GM18508 (cell line): ENCODE measurements around the gene TWIST2.

Experiments used
- ATAC-seq: cut with Tn5 transposase; IDR thresholded peaks from one replicate; pipeline ENCODE4 v1.9.1; 2021; ENCODE audit warnings: moderate number of reproducible peaks; ENCODE audit not compliant: insufficient read depth, unreplicated experiment

TWIST2 gene

DNA sequence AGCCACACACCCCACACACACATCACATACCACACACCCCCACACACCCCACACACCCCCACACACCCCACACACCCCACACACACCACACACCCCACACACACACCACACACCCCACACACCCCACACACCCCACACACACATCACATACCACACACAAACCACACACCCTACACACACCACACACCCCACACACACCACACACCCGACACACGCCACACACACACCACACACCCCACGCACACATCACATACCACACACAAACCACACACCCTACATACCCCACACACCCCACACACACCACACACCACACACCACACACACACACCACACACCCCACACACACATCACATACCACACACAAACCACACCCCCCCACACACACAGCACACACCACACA is 22.4 kb downstream of the TWIST2 start:
- no peak for ATAC-seq

DNA sequence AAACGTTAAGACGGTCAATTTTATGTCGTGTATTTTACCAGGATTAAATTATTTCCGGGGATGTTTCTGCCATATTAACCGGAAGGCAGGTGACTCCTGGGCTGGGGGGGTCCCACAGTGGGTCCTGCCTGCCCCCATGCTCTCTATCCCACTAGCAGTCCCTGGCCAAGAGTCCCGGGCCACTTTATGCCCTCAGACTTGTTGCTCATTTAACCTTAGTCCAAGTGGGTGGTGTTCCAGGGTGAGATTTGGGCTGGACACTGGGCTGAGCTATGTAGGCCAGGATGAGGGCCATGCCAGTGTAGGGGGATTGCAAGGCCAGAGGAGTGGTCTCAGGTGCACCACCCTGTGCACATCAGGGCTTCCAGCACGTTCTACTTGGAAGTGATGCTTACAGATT is 24.1 kb downstream of the TWIST2 start:
- ATAC-seq: no peak

DNA sequence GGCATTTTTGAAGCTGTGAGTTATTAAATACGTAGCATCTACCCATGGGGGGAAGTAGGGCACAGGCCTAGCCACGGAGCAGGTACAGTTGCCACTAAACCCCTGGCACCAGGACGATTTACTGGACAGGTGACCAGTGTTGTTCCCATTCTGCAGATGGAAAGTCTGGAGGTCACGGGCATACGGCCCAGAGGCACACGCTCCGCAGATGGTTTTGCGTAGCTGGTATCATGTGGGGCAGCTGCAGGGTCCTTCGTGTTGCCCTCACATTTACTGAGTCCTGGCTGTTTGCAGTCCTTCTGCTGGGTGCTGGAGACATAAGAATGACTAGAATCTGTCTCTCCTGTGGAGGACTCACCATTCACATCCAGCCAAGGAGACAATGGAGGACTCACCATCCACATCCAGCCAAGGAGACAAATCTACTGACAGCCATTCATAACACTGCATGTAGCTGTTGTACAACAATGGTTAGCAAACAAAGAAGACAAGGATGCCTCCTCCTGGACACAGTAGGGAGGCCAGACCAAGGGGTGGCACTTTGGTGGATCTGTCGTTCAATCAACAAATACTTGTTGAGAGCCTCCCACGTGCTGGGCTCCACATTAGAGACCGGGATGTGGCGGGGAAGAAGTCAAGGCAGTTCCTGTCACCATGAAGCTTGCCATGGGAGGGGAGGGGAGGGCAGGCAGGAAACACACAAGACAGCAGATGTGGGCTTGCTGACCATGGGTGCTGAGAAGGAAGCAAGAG is 24.9 kb downstream of the TWIST2 start:
- no peak for ATAC-seq

DNA sequence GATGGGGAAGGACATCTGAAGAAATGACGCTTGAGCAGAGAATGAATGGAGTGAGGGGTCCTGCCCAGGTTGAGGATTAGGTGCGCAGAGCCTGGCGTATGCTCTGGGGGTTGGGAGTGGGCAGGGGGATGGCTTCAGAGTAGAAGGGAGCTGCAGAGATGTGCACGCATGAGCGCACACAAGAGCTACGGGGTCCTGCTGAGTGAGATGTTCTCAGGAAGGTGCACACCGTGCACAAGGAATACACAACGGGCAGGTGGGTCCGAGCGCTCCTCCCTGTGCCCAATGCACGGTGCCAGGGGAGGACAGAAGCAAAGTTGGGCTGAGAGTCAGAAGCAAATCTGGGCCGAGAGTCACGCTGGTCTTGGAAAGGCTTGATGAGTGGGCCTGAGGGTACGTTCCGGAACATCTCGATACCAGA is 25.5 kb downstream of the TWIST2 start:
- ATAC-seq: no peak

DNA sequence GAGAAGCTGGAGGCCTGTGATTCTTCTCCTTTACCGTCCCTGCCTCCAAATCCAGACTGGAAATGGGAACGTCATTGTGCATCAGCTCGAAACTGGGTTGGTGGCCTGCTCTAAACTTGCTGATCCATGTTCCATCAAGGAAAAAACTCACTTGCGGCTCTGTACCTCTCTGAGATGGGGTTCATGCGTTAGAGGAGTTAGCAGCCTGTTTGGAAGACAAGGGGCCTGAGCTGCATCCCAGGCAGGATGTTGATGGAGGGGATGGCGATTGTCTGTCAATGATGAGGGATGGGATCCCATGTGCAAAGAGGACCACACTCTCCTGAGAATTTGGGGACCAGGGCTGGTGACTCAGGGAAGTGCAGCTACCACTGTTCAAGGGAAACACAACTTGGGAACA is 26.0 kb downstream of the TWIST2 start:
- ATAC-seq: no peak

DNA sequence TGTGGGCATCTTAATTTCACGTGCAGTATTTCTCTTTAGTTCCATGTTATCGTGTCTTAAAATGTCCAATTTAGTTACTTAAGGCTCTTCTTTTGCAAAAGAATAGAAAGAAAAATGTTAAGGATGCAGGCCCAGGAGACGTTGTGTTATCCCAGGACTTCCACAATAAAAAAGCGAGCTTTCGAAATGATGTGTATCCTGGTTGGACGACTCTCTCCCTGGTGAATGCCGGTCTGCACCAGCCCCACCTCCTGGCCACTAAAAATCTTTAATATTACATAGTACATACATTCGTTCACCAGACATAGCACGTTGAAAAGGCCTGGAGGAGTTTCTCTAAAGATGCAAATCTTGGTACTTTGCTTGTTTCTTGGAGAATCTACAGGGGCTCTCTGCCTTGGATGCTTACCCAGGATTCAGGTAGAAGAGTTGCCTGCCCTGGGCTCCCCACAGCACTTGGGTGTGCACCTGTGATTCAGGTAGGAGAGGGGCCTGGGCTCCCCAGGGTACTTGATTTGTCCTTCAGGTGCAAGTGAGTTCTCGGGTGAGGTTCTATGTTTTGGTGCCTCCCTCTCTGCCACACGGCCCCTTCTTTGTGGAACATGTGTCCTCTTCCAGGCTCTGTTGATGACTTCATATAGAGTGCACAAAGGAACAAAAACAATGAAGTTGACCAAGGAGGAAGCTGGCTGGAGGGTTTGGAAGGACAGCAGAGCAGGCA is 26.6 kb downstream of the TWIST2 start:
- ATAC-seq: no peak

DNA sequence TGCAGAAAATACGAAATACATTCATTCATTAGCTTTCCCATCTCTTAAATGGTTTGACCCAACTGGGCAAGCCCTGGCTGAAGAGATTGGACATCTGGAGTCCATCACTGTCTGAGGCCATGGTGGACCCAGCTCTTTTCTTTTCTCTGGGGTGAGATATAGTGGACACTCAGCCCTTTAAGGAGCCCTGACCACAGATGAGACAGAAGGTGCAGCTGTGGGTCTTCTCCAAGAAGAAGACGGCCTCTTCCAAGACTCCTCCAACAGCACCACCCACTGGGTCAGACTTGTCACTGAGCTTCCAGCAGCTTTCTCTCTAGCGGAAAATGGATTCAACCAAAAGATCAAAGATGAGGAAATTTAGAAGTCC is 27.2 kb downstream of the TWIST2 start:
- ATAC-seq: no peak

DNA sequence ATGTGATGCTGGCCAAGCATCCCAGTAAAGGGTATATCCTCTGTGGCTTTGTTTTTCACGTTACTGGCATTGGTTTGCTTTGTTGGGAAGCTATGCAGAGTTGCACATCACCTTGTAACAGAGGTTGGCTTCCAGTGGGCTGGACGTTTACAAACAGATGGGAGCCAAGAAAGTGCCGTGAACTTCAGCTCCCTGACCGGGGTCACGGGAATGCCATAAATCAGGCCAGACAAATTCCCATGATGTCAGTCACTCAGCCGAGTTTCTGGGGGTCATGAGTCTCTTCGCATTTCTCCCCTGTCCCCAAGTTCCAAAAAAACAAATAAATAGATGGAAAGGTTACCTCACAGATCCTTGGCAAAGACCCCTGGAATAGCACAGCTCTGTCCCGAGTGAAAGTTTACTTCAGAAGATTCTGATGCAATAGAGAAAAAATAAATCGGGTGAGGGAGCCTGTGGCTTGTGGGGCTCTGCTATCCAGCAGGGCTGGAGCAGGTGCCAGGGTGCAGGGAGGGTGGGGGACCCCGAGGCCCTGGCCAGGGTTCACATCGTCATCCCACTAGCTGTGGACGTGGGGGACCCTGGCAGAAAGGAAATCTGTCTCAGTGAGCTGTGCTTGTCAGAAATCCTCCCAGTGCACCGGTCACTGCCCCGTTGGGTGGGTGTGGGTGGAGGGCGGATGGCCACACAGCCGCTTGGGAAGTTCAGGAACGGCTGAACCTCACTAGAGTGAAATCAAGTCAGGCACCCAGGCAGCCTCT is 27.8 kb downstream of the TWIST2 start:
- ATAC-seq: no peak

DNA sequence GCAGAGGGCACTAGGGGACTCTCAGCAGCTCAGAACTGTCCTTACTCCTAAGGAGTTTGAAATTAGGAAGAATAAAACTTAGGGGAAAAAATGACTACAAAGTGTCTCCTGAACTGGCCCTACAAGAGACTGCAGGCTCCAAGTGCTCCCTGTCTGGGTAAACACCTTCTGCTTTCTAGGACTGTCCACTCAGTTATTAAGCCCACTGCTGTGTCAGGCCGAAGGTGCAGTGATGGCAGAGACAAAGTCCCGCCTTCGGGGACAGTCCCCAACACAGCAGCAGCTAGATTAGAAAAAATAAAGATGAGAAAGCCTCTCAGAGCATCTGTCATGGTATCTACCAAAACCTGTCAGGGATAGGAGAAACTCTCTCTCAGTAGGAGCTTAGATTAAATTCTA is 28.3 kb downstream of the TWIST2 start:
- ATAC-seq: no peak

DNA sequence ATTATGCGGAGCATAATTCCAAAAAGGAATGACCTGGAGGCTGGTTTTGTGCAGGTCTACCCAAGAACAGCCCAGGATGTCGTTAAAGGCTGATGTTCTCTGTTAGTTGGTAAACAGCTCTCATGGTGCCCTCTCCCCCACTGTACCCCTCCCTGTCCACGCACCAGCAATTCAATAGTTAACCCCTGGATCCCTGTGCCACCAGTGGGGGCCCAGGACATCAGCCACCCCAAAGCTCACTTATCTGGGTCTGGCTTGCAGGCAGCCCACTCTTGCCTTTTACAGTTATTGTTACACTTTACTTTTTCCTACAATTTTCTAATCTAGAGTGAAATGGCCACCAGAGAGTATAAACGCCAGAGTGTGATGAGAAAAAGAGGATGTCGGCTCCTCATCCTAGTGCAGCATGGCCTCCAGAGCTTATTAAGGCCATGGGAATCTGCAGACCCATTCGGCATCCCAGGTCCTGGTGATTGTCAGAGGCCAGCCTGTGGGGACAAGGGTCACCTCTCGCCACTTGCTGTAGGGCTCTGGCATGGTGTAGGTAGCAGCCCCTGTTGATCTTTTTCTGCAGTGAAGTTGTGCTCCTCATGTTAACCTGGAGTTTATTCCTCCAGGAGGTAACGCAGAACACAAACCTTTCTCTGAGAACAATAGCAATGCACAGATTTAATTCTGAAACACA is 30.3 kb downstream of the TWIST2 start:
- ATAC-seq: no peak

DNA sequence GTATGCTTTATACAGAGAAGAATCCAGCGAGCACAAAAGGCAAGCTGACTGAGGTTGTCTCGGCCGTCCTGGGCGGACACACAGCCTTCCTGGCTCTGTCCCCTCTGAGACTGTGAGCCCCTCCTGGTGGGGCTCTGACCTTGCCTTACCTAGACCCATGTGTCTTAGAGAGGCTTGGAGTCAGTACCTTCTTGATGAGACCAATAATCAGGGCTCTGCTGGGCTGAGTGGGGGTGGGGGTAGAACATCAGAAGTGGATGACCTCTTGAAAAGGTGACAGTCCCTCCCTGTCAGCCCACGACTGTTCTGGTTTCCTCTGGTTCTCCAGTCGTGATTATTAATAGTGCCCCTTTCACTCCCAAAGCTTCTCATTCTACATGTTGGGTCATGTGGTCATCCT is 31.2 kb downstream of the TWIST2 start:
- no peak for ATAC-seq

DNA sequence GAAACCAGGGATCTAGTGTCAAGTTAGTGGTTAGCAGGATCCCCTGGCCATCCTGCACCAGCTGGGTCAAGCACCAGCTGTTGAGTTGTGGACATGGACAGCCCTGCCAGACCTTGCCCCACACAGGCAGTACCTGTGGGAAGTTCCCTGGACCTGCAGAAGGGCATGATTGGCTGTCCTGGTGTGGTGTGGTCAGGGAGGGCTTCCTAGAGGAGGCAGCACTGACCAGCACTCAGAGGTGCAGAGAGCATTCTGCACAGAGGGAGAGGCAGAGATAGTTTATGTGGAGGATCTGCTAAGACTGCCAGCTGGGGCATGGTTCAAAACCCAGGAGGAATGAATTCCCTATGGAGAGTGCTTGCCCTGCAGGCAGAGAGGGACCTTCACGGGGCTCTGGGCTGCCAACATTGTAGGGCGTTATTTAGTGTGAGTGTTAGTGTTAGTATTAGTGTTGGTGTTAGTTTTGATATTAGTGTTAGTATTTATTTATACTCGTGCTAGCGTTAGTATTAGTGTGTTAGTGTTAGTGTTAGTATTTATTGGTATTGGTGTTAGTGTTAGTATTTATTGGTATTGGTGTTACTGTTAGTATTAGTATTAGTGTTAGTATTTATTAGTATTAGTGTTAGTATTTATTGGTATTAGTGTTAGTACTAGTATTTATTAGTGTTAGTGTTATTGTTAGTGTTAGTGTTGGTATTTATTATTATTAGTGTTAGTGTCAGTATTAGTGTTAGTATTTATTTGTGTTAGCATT is 31.9 kb downstream of the TWIST2 start:
- ATAC-seq: no peak

DNA sequence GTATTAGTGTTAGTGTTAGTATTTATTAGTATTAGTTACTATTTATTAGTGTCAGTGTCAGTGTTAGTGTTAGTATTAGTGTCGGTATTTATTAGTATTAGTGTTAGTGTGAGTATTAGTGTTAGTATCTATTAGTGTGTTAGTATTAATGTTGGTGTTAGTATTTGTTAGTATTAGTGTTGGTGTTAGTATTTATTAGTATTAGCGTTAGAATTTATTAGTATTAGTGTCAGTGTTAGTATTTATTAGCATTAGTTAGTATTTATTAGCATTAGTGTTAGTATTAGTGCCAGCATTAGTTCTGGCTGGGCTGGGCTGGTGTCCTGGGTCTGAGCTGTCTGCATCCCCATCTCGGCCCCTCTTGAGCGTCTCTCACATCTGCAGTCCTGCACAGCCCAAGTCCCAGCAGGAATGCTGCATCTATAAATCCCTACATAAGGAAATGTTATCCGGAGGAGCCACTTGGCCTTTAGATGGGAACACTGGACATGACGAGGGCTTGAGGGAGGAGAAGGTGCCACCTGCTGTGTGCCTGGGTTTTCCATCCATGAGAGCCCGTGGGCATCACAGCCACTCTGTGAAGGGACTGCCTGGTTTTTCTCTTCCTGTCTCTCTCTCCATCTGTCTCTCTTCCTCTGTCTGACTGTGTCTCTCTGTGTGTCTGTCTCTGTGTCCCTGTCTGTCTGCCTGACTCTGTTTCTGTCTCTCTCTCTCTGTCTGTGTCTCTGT is 33.6 kb downstream of the TWIST2 start:
- ATAC-seq: no peak

DNA sequence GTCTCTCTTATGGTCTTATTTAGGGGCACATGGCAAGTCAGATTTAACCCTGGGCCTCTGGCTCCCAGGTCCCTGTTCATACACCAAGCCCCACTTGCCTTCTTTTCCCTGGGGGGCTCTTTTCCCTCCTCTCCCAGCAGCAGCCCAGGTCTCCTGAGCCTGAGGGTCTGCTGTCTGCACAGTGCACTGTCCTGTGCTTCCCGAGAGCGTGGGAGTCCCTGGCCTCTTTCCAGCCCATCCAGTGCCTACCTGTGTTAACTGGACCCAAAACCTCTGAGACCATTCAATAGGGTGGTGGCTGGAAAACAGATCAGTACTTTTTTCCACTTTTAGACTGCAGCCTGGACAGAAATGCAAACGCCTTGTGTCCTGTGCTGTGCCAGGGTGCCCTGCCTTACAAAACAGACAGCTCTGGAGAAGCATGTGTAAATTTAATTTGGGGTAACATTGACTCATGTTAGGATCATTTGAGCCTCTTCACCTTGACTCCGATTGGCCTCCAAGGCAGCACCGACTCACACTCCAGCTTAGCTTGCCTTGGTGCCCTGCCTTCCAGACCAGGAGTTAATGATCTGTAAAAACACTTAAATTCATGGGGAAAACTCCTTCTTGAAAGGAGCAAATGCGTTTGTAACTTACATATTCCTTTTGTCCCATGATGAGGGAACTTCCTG is 34.3 kb downstream of the TWIST2 start:
- ATAC-seq: no peak

DNA sequence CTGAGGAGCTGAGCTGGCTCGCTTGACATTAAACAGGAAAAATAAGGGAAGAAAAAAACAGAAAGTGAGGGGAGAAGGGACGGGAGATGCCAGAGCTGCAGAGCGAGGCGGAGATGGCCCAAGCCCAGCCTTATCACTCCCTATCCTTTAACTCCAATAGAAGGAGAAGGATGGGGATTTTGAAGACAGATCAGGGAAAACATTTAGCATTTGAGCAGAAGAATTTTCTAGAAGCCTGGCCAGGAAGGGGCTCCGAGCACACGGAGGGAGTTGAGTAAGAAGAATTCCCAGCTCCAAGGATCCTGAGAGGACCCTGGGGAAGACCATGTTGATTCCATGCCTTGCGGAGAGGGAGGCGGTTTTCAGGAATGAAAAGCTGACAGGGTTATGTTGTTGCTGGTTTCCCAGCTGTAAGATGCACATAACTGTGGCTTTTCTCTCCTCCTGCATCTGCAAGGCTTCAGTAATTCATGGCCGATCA is 35.6 kb downstream of the TWIST2 start:
- ATAC-seq: no peak

DNA sequence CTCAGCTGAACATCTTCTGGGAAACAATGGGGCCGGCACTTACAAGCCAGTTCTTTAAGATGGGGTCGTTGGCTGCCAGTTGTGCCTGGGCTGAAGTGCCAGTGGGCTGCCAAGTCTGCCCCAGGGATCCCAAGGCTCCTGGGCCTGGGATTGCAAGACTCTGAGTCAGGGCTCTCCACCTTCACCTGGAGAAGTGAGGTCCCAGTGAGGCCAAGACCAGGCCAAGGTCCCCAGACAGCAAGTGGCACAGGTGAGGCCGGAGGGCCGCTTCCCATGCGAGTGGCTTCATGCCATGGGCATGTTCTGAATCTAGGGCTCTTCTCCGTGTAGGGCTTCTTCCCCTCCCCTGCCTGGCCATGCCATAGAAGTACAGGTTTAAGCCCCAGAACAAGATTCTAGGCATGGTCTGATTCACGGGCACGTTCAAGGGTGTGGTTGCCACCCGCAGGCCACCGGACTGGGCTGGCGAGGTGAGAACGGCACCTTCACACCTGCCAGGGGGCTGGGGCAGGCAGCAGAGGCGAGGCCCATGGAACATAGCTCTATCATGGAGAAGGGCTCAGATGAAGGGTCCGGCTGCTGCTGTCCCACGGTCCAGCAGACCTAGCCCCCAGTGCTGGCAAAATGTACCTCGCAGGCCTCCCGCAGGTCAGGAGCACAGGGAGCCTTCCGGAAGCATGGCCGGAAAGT is 36.4 kb downstream of the TWIST2 start:
- ATAC-seq: no peak

DNA sequence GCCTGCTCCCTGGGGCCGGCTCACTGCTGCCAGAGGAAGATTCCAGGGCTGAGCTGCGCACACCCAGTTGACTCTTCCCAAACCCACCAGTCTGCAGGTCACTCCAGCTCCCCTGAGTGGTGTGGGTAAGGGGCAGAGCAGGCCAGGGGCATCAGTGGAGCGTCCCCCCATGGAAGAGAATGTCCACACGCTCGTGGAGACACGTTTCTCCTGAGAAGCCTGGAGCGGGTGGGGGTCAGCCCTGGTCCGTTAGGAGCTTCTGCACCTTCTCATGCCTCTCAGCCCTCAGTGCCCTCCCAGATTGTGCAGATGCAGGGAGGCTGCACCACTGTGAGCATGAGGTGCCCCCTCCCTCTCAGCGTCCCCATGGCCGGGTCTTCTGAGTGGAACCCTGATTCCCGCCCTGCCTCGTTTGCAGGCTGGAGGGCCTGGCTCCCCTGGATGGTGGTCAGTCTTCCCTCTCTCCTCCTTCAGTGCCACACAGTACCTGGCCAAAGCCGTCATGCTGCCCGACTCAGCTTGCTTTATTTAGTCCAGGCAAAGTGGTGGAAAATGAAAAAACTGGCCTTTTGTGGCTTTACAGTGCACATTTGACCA is 37.0 kb downstream of the TWIST2 start:
- ATAC-seq: no peak
